DOHH2 (cell line): Measurements from ENCODE around the gene TMEM52B.

Experiments used
- H3F3A ChIP-seq: fragments of 200-600 bp; sonication (generic), shearing (Covaris generic); 2 replicates; pipeline ENCODE4 v1.6.0; 2016; ENCODE audit warnings: antibody characterized with exemption, mild to moderate bottlenecking; ENCODE audit not compliant: control insufficient read depth, insufficient read depth
- H3K27ac ChIP-seq: fragments of 200-600 bp; sonication (generic); 2 replicates; pipeline ENCODE4 v1.5.1; 2014; ENCODE audit warnings: low read depth, mild to moderate bottlenecking, low read length, moderate library complexity
- H3K27me3 ChIP-seq: fragments of 200-600 bp; sonication (generic); 2 replicates; pipeline ENCODE4 v1.6.1; 2014; ENCODE audit warnings: mild to moderate bottlenecking, low read length, mixed read lengths; ENCODE audit not compliant: control insufficient read depth
- H3K36me3 ChIP-seq: fragments of 200-600 bp; sonication (generic); 2 replicates; pipeline ENCODE4 v1.6.1; 2014; ENCODE audit warnings: mild to moderate bottlenecking, low read length, moderate library complexity, mixed read lengths; ENCODE audit not compliant: control insufficient read depth
- H3K4me1 ChIP-seq: fragments of 200-600 bp; sonication (generic); 2 replicates; pipeline ENCODE4 v1.6.1; 2014; ENCODE audit warnings: mild to moderate bottlenecking, low read length, mixed read lengths; ENCODE audit not compliant: control insufficient read depth
- H3K4me2 ChIP-seq: fragments of 200-600 bp; sonication (generic); 2 replicates; pipeline ENCODE4 v1.6.0; 2014; ENCODE audit warnings: mild to moderate bottlenecking, low read length, moderate library complexity
- H3K4me3 ChIP-seq: fragments of 200-600 bp; sonication (generic); 2 replicates; pipeline ENCODE4 v1.5.1; 2014; ENCODE audit warnings: mild to moderate bottlenecking, low read length, mixed read lengths
- H3K79me2 ChIP-seq: fragments of 200-600 bp; sonication (generic); 2 replicates; pipeline ENCODE4 v1.6.1; 2014; ENCODE audit warnings: mild to moderate bottlenecking, low read length, mixed read lengths; ENCODE audit not compliant: control insufficient read depth
- H3K9me2 ChIP-seq: fragments of 200-600 bp; sonication (generic); replicated peaks from 2 replicates; pipeline ENCODE4 v1.6.1; 2014; ENCODE audit warnings: mild to moderate bottlenecking, low read length, mixed read lengths; ENCODE audit not compliant: control insufficient read depth
- H3K9me3 ChIP-seq: fragments of 200-600 bp; sonication (generic); 2 replicates; pipeline ENCODE4 v1.6.1; 2014; ENCODE audit warnings: antibody characterized with exemption, low read length, mixed read lengths; ENCODE audit not compliant: control insufficient read depth, insufficient read depth
- H4K20me1 ChIP-seq: fragments of 200-600 bp; sonication (generic); 2 replicates; pipeline ENCODE4 v1.6.0; 2014; ENCODE audit warnings: low read depth, mild to moderate bottlenecking, antibody characterized with exemption, low read length, moderate library complexity; ENCODE audit not compliant: control insufficient read depth, insufficient read depth
- EZH2phosphoT487 ChIP-seq: fragments of 200-600 bp; sonication (generic); IDR thresholded peaks from 2 replicates; pipeline ENCODE4 v1.6.1; 2017; ENCODE audit warnings: borderline replicate concordance, mild to moderate bottlenecking, antibody characterized with exemption, low read length, moderate library complexity, mixed read lengths
- TF ChIP-seq, protein P1 (sequence below): fragments of 200-600 bp; sonication (generic); IDR thresholded peaks from one replicate; pipeline ENCODE4 v1.5.1; 2014; ENCODE audit warnings: antibody characterized with exemption, mild to moderate bottlenecking, low read depth, low read length; ENCODE audit not compliant: poor library complexity, severe bottlenecking

The TMEM52B gene

GRCh38 chr12:10160617-10161385, 18.0 kb upstream of the TMEM52B start:
- TF ChIP-seq, protein P1, sequence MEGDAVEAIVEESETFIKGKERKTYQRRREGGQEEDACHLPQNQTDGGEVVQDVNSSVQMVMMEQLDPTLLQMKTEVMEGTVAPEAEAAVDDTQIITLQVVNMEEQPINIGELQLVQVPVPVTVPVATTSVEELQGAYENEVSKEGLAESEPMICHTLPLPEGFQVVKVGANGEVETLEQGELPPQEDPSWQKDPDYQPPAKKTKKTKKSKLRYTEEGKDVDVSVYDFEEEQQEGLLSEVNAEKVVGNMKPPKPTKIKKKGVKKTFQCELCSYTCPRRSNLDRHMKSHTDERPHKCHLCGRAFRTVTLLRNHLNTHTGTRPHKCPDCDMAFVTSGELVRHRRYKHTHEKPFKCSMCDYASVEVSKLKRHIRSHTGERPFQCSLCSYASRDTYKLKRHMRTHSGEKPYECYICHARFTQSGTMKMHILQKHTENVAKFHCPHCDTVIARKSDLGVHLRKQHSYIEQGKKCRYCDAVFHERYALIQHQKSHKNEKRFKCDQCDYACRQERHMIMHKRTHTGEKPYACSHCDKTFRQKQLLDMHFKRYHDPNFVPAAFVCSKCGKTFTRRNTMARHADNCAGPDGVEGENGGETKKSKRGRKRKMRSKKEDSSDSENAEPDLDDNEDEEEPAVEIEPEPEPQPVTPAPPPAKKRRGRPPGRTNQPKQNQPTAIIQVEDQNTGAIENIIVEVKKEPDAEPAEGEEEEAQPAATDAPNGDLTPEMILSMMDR, result no peak
- no peak for TF ChIP-seq EZH2phosphoT487
- H3K36me3 ChIP-seq, result no peaks in the 10 kb centered on the region
- H3K27me3 ChIP-seq, result no peaks in the 10 kb centered on the region
- peaks cover 49% of the 10 kb centered on the region for H3K4me1 ChIP-seq
- peak overlapping the region; percentile 8; the same call in 1 of the 2 replicates for H3K4me3 ChIP-seq
- H4K20me1 ChIP-seq, result no peaks in the 10 kb centered on the region
- H3K79me2 ChIP-seq, result no peaks in the 10 kb centered on the region
- H3F3A ChIP-seq, result peaks cover 8% of the 10 kb centered on the region; the same call in 1 of the 2 replicates
- H3K9me2 ChIP-seq, result no peaks in the 10 kb centered on the region
- peak overlapping the region; percentile 40 for H3K4me2 ChIP-seq
- no peaks in the 10 kb centered on the region for H3K9me3 ChIP-seq
- no peak overlapping the region for H3K27ac ChIP-seq

- Histone ChIP-seq H3F3A (peaks cover 8% of the 10 kb centered on the region; the same call in 1 of the 2 replicates), H3K4me3 (no peak overlapping the region), H3K9me3 (no peaks in the 10 kb centered on the region), H3K36me3 (no peaks in the 10 kb centered on the region), H4K20me1 (no peaks in the 10 kb centered on the region), H3K79me2 (no peaks in the 10 kb centered on the region), H3K4me1 (peaks cover 44% of the 10 kb centered on the region), H3K27me3 (no peaks in the 10 kb centered on the region), H3K9me2 (no peaks in the 10 kb centered on the region), H3K4me2 (no peak overlapping the region), H3K27ac (no peak overlapping the region)
- no peak for TF ChIP-seq EZH2phosphoT487
- TF ChIP-seq, protein P1, result no peak
These were observed 15.7 kb upstream of the TMEM52B start for GRCh38 chr12:10163084-10163483.

DNA sequence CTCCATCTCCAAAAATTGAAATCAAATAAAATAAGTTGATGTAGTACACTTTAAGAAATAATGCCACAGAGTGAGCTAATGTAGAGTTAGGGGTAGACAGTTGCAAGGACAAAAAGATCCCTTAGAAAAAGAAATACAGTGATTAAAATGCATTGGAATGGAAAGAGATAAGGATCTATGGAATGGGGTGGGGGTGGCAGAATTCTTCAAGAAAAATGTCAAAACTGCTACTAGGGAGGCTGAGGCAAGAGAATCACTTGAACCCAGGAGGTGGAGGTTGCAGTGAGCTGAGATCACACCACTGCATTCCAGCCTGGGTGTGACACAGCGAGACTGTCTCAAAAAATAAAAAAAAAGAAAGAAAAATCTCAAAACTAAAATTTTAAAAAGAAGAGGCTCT, 13.4 kb upstream of the TMEM52B start:
- H3F3A ChIP-seq, result no peaks in the 10 kb centered on the region
- H3K27ac ChIP-seq, result no peak overlapping the region

More for the DNA sequence above, 13.4 kb upstream of the TMEM52B start:
- Histone ChIP-seq H3K4me1 (peaks cover 38% of the 10 kb centered on the region), H3K4me2 (no peak overlapping the region), H3K9me3 (no peaks in the 10 kb centered on the region), H3K27me3 (no peaks in the 10 kb centered on the region), H3K4me3 (no peak overlapping the region), H3K79me2 (no peaks in the 10 kb centered on the region), H3K9me2 (no peaks in the 10 kb centered on the region; the same call in 1 of the 2 replicates), H4K20me1 (no peaks in the 10 kb centered on the region), H3K36me3 (no peaks in the 10 kb centered on the region)
- TF ChIP-seq, protein P1, result no peak
- no peak for TF ChIP-seq EZH2phosphoT487
